ENCODE results near the gene SPHK2.
"Not testable (repeated sequence)": the region's sequence is repeated elsewhere in the genome, so short reads cannot be mapped to it uniquely, and the experiment has no call there.

Gene SPHK2

GRCh38 chr19:48660852-48661710, 41.8 kb downstream of the SPHK2 start:
- peak in 1 of 2 donors; percentile 59 for DNase-seq (ENCODE audit: low read depth in 2 of 2)

- no peak for DNase-seq (ENCODE audit: low read depth in 2 of 2)
Measured at GRCh38 chr19:48661711-48662090, 42.4 kb downstream of the SPHK2 start.

- DNase-seq (ENCODE audit: low read depth in 2 of 2) = no peak
Measured at GRCh38 chr19:48663667-48664066, 44.4 kb downstream of the SPHK2 start.

- no peak for DNase-seq (ENCODE audit: low read depth in 2 of 2)
Measured at GRCh38 chr19:48664476-48664875, 45.2 kb downstream of the SPHK2 start.

GRCh38 chr19:48665786-48666185, 46.5 kb downstream of the SPHK2 start:
- no peak for DNase-seq (ENCODE audit: low read depth in 2 of 2)

- no peak for DNase-seq (ENCODE audit: low read depth in 2 of 2)
Measured at GRCh38 chr19:48668332-48668731, 49.0 kb downstream of the SPHK2 start.

GRCh38 chr19:48668761-48669160, 49.5 kb downstream of the SPHK2 start:
- DNase-seq (ENCODE audit: low read depth in 2 of 2) = no peak

- no peak for DNase-seq (ENCODE audit: low read depth in 2 of 2)
Measured at GRCh38 chr19:48669903-48670668, 50.8 kb downstream of the SPHK2 start.

- no peak for DNase-seq (ENCODE audit: low read depth in 2 of 2)
Measured at GRCh38 chr19:48670699-48671445, 51.6 kb downstream of the SPHK2 start.

GRCh38 chr19:48671446-48671995, 52.2 kb downstream of the SPHK2 start:
- DNase-seq (ENCODE audit: low read depth in 2 of 2) = no peak

GRCh38 chr19:48672994-48673393, 53.7 kb downstream of the SPHK2 start, which contains the start of gene NTN5:
NTN5 (minus strand) TSS chr19:48673017; CDS start chr19:48670986, 2,031 bp downstream.
- DNase-seq (ENCODE audit: low read depth in 2 of 2) = no peak

- DNase-seq (ENCODE audit: low read depth in 2 of 2) = no peak
Measured at GRCh38 chr19:48673436-48674100, 54.3 kb downstream of the SPHK2 start.

GRCh38 chr19:48674216-48674809, 55.0 kb downstream of the SPHK2 start:
- no peak for DNase-seq (ENCODE audit: low read depth in 2 of 2)

GRCh38 chr19:48674921-48675824, 55.9 kb downstream of the SPHK2 start:
- DNase-seq (ENCODE audit: low read depth in 2 of 2) = peak; percentile 42 to 43

GRCh38 chr19:48676487-48676886, 57.2 kb downstream of the SPHK2 start:
- DNase-seq (ENCODE audit: low read depth in 2 of 2) = no peak

GRCh38 chr19:48676887-48677286, 57.6 kb downstream of the SPHK2 start:
- DNase-seq (ENCODE audit: low read depth in 2 of 2) = no peak

GRCh38 chr19:48678201-48678600, 58.9 kb downstream of the SPHK2 start:
- DNase-seq (ENCODE audit: low read depth in 2 of 2) = no peak

- not testable (repeated sequence) for DNase-seq (ENCODE audit: low read depth in 2 of 2)
Measured at GRCh38 chr19:48680006-48680405, 60.7 kb downstream of the SPHK2 start.

All from stimulated activated CD4-positive, alpha-beta T cell treated with anti-CD3 and anti-CD28 coated beads, Interleukin-1b, Interleukin-23, amount 100 ng/mL, for 1 hour (primary cell).